Stomach (tissue), 9 donors: Measurements from ENCODE around the gene FOXD2. TPM values are rescaled to one million over a fixed set of nuclear protein-coding genes. Genes with fewer than 3 reads are reported as not detected.
A peak's percentile ranks its signal among the peaks of the same experiment; 100 is the strongest.

Source experiments
- DNase-seq, 2 donors: peaks; one replicate each; pipeline versions ENCODE4 v3.0.0 to v3.0.0-alpha.2; 2013 to 2019
- H3K27ac ChIP-seq, 5 donors: fragments of 200-600 bp in 4 of 5; sonication (generic) in 4 of 5; one replicate each; pipeline ENCODE4 v1.5.1; 2013 to 2019; ENCODE audit warnings: mild to moderate bottlenecking in 1 of 5, moderate library complexity in 1 of 5
- H3K27me3 ChIP-seq, 3 donors: fragments of 200-600 bp; sonication (generic); one replicate each; pipeline ENCODE4 v1.5.1; 2017 to 2019; ENCODE audit warnings: mixed run types in 1 of 3
- H3K36me3 ChIP-seq, 4 donors: fragments of 200-600 bp; sonication (generic); 1 replicate in 3 of 4; 2 replicates in 1 of 4; pipeline ENCODE4 v1.5.1; 2016 to 2019
- H3K4me1 ChIP-seq, 4 donors: fragments of 200-600 bp; sonication (generic); one replicate each; pipeline ENCODE4 v1.5.1; 2016 to 2019
- H3K4me3 ChIP-seq, 4 donors: fragments of 200-600 bp; sonication (generic) in 3 of 4; one replicate each; pipeline ENCODE4 v1.5.1; 2016 to 2019; ENCODE audit warnings: mild to moderate bottlenecking in 1 of 4
- H3K9me3 ChIP-seq, 4 donors: fragments of 200-600 bp; sonication (generic); one replicate each; pipeline ENCODE4 v1.5.1; 2016 to 2019
- EP300 ChIP-seq: sonication (generic); formaldehyde crosslinking; IDR thresholded peaks from one replicate; pipeline ENCODE4 v1.6.1; 2017; ENCODE audit warnings: antibody characterized with exemption
- POLR2A ChIP-seq, 4 donors: fragments of 450-650 bp; IDR thresholded peaks; one replicate each; pipeline ENCODE4 v1.6.1; 2016; ENCODE audit warnings: antibody characterized with exemption in 4 of 4, control low read depth in 2 of 4, mild to moderate bottlenecking in 1 of 4, moderate library complexity in 1 of 4
- POLR2AphosphoS5 ChIP-seq, 3 donors: sonication (generic); formaldehyde crosslinking; IDR thresholded peaks; one replicate each; pipeline ENCODE4 v1.6.1; 2016; ENCODE audit warnings: antibody characterized with exemption in 3 of 3
- WGBS, 5 donors: extraction: QIAGEN DNeasy Blood & Tissue Kit in 3 of 5; methylation state at CpG; one replicate each; pipeline versions ENCODE4 v1.1.5 to v1.1.7; 2013 to 2018; 5-methylcytosine and 5-hydroxymethylcytosine counted together
- intact Hi-C: fragments of 100-400 bp; cut with DNase I; formaldehyde crosslinking; loops from one replicate; pipeline ENCODE4 v1.15.1; 2023; ENCODE audit warnings: low total_unique reads
- polyA plus RNA-seq, 3 donors: library from polyadenylated mRNA; stranded (reverse); fragments of 200-250 nt; gene quantifications; one replicate each; pipeline ENCODE4 v1.2.3, GENCODE V29; 2013
- total RNA-seq, 5 donors: library from RNA; depleted of rRNA; stranded (reverse); fragments of >200 nt; gene quantifications; one replicate each; pipeline versions ENCODE4 v1.1.0 to v1.2.3, GENCODE V29; 2014 to 2016
- TF ChIP-seq, protein P1 (sequence below), 7 experiments: fragments of 450-650 bp in 4 of 7; fragments of 200-600 bp in 3 of 7; sonication (generic) in 3 of 7; IDR thresholded peaks; one replicate each; pipeline ENCODE4 v1.5.1; 2016 to 2019; ENCODE audit warnings: antibody characterized with exemption in 7 of 7, control low read depth in 2 of 7, mild to moderate bottlenecking in 1 of 7
- donor health status: healthy with polysubstance abuse.
- donor health status: Bipolar disorder and iron deficiency.
- donor health status: healthy.

The FOXD2 gene
- total and polyA plus RNA-seq, 8 donors: under 0.01 to 47.5 (median 0.12) TPM; not detected in 4

DNA sequence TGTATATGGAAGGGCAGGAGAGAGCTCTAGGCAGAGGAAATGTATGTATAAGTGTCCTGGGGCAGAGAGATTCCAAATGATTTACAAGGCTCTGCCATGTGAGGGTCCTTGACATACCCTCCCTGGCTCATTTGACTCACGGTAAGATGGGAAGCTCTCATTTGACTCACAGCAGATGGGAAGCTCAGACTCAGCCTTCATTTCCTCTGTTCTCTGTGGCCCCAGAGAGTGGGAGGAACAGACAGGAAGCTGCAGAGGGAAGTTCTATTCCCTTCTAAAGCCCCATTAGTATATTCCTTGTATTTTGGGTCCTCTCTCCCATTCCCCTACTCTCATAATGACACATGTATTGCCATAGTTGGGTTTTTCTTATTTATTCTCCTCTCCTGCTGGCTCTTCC lies 44.9 kb downstream of the FOXD2 start:
- no peak overlapping the region for H3K4me3 ChIP-seq
- no peak overlapping the region for H3K27ac ChIP-seq
- H3K4me1 ChIP-seq: peaks cover 10 to 20% (median 12%) of the 10 kb centered on the region in 4 donors
- WGBS, 5 donors: 63 to 94% (median 79%) methylated on average over 1 of the region's 1 CpG
- H3K9me3 ChIP-seq: no peaks in the 10 kb centered on the region
- no peaks in the 10 kb centered on the region for H3K36me3 ChIP-seq
- H3K27me3 ChIP-seq: no peaks in the 10 kb centered on the region
- intact Hi-C loops: no loop called here
- TF ChIP-seq POLR2AphosphoS5 (IDR thresholded peaks at IDR 0.05) (no peak), EP300 (no peak), POLR2A (IDR thresholded peaks at IDR 0.05) (no peak)
- TF ChIP-seq, protein P1, sequence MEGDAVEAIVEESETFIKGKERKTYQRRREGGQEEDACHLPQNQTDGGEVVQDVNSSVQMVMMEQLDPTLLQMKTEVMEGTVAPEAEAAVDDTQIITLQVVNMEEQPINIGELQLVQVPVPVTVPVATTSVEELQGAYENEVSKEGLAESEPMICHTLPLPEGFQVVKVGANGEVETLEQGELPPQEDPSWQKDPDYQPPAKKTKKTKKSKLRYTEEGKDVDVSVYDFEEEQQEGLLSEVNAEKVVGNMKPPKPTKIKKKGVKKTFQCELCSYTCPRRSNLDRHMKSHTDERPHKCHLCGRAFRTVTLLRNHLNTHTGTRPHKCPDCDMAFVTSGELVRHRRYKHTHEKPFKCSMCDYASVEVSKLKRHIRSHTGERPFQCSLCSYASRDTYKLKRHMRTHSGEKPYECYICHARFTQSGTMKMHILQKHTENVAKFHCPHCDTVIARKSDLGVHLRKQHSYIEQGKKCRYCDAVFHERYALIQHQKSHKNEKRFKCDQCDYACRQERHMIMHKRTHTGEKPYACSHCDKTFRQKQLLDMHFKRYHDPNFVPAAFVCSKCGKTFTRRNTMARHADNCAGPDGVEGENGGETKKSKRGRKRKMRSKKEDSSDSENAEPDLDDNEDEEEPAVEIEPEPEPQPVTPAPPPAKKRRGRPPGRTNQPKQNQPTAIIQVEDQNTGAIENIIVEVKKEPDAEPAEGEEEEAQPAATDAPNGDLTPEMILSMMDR (IDR thresholded peaks at IDR 0.05): no peak
- DNase-seq: no peak

DNA sequence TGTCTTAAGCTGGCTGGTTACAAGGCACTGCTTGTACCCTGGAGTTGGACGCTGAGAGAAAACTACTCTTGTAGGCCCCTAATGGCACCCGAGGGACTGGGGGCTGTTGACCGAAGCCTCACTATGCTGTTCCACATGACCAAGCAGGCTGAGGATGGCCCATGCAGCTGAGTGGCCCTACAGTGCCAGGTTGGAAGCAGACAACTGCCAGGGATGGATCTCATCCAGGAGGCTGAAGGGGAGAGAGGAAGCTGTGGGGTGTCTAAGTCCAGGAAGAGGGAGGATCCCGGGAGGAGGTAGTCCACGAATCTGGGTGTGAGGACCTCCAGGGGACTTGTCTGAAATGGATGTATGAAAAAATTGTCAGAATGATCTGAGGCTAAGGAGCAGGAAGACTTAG lies 45.8 kb downstream of the FOXD2 start:
- no peaks in the 10 kb centered on the region for H3K9me3 ChIP-seq
- intact Hi-C loops: no loop called here
- peaks cover 1 to 11% (median 3%) of the 10 kb centered on the region in 4 donors for H3K4me1 ChIP-seq
- TF ChIP-seq, protein P1 (IDR thresholded peaks at IDR 0.05): no peak
- TF ChIP-seq EP300 (no peak), POLR2AphosphoS5 (IDR thresholded peaks at IDR 0.05) (no peak), POLR2A (IDR thresholded peaks at IDR 0.05) (peak in 1 of 4 donors; percentile 9)
- WGBS, 5 donors: 85 to 97% (median 91%) methylated on average over 2 to 5 of the region's 5 CpGs
- no peaks in the 10 kb centered on the region for H3K27me3 ChIP-seq
- no peak overlapping the region for H3K4me3 ChIP-seq
- no peaks in the 10 kb centered on the region for H3K36me3 ChIP-seq
- H3K27ac ChIP-seq: no peak overlapping the region
- DNase-seq: no peak

DNA sequence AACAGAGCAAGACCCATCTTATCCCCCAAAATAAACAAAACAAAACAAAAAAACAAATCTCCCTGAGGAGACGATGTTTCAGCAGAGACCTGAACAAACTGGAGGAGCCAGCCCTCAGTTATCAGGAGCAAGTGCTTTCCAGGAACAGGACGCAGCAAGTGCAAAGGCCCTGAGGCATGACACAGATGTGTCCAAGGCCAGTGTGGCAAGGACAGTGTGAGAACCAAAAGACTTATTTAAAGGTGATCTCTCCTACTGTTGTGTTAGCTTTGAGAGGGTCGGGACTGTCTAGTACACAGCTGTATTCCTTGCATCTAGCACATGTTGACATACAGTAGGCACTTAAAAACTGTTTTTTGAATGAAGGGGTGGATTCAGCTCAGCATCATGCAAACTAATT lies 48.0 kb downstream of the FOXD2 start:
- intact Hi-C loops: no loop called here
- H3K9me3 ChIP-seq: no peaks in the 10 kb centered on the region
- no peaks in the 10 kb centered on the region for H3K36me3 ChIP-seq
- no peak for DNase-seq
- H3K27ac ChIP-seq: no peak overlapping the region
- peaks cover 0 to 12% (median 0%) of the 10 kb centered on the region in 3 donors for H3K27me3 ChIP-seq
- H3K4me3 ChIP-seq: no peak overlapping the region
- 76 to 88% (median 83%) methylated on average over 3 of the region's 3 CpGs for WGBS, 5 donors
- TF ChIP-seq EP300 (no peak), POLR2AphosphoS5 (IDR thresholded peaks at IDR 0.05) (no peak), POLR2A (IDR thresholded peaks at IDR 0.05) (no peak)
- TF ChIP-seq, protein P1 (IDR thresholded peaks at IDR 0.05): no peak
- H3K4me1 ChIP-seq: no peaks in the 10 kb centered on the region

DNA sequence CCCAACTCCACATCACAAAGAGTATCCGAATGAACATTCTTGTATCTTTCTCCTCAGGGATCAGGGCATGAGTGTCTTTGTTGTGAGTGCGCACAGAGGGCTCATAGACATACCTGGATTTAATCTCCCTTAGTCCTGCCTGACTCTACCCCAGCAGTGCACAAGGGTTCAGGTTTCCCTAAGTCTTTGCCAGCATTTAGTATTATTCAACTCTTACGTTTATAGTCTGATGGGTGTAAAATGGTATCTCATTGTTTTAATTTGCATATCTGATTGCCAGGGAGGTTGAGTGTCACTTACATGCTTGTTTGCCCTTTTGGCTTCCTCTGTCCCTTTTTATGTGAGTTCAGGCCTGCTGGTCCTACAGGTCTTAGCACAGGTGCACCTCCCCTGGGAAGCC lies 49.5 kb downstream of the FOXD2 start:
- no peak overlapping the region for H3K27ac ChIP-seq
- no peaks in the 10 kb centered on the region for H3K4me1 ChIP-seq
- no peaks in the 10 kb centered on the region for H3K9me3 ChIP-seq
- intact Hi-C loops: no loop called here
- H3K36me3 ChIP-seq: no peaks in the 10 kb centered on the region
- TF ChIP-seq POLR2AphosphoS5 (IDR thresholded peaks at IDR 0.05) (no peak), POLR2A (IDR thresholded peaks at IDR 0.05) (no peak), EP300 (no peak)
- TF ChIP-seq, protein P1 (IDR thresholded peaks at IDR 0.05): no peak
- no peak for DNase-seq
- WGBS, 5 donors: 94 to 99% (median 97%) methylated on average over 3 of the region's 3 CpGs
- H3K27me3 ChIP-seq: peaks cover 0 to 12% (median 0%) of the 10 kb centered on the region in 3 donors
- H3K4me3 ChIP-seq: no peak overlapping the region
